ENCODE measurements around the gene C20orf96. TPM values are rescaled to one million over a fixed set of nuclear protein-coding genes. Genes with fewer than 3 reads are reported as not detected.

Gene C20orf96
- total RNA-seq, 1 experiment from 2014 or later, result 20.5 TPM

GRCh38 chr20:221258-221830 lies 69.2 kb downstream of the C20orf96 start:
- TF ChIP-seq CTCF (IDR thresholded peaks at IDR 0.05) (no peak), TCF7L2 (IDR thresholded peaks at IDR 0.05; ENCODE audit: low read depth, low read length) (no peak), SIN3A (IDR thresholded peaks at IDR 0.05; ENCODE audit: borderline replicate concordance, insufficient read depth, low read depth, low read length) (no peak), REST (IDR thresholded peaks at IDR 0.05; ENCODE audit: insufficient read depth in 1 of 2, low read depth in 2 of 2, low read length in 1 of 2) (no peak), POLR2AphosphoS5 (IDR thresholded peaks at IDR 0.05; ENCODE audit: low read depth, low read length) (no peak)
- BruUV-seq (replicated peaks), result no TSS peak
- in situ Hi-C loops (cut with HindIII; ENCODE audit: low pct_unique_long_range_greater_than_20kb, low sequenced_read_pairs), result no loop called here
- H3K4me3 ChIP-seq (ENCODE audit: low read depth in 2 of 2, low read length in 2 of 2), result no peak overlapping the region
- H3K27ac ChIP-seq (ENCODE audit: low read length), result no peak overlapping the region
- no peaks in the 10 kb centered on the region for H3K9me3 ChIP-seq (ENCODE audit: control insufficient read depth, insufficient read depth, low read depth, low read length)
- ATAC-seq, result no peak
- POLR2A ChIA-PET, result interaction anchor here (0.6 kb wide), 1 partner anchor 65 kb away, joined by 4 read pairs; no protein-coding TSS in a partner anchor
- CTCF ChIA-PET, result interaction anchor here (0.6 kb wide), 1 partner anchor 43 kb away, joined by 4 read pairs; no protein-coding TSS in a partner anchor
- no peaks in the 10 kb centered on the region for H3K36me3 ChIP-seq (ENCODE audit: control insufficient read depth, insufficient read depth, low read length)
- no peaks in the 10 kb centered on the region for H3K4me1 ChIP-seq (ENCODE audit: control insufficient read depth, insufficient read depth, low read length)
- no peak for DNase-seq (ENCODE audit: low read depth, low spot score)
- peaks cover 18% of the 10 kb centered on the region for H3K27me3 ChIP-seq (ENCODE audit: control insufficient read depth, insufficient read depth, low read length)
- intact Hi-C loops (cut with micrococcal nuclease; ENCODE audit: unreplicated experiment), result no loop called here

Other genes starting within 250 kb of the C20orf96 start
- gene DEFB125, start 203.1 kb downstream of the C20orf96 start, total RNA-seq (2021; ENCODE audit: unreplicated experiment), result not detected
- not detected for gene DEFB126, start 148.2 kb downstream of the C20orf96 start, total RNA-seq (2021; ENCODE audit: unreplicated experiment)
- not detected for gene DEFB127, start 133.3 kb downstream of the C20orf96 start, total RNA-seq (2021; ENCODE audit: unreplicated experiment)
- gene DEFB128, start 101.0 kb downstream of the C20orf96 start, total RNA-seq (2021; ENCODE audit: unreplicated experiment), result not detected
- gene DEFB129, start 63.5 kb downstream of the C20orf96 start, total RNA-seq (2021; ENCODE audit: unreplicated experiment), result not detected
- 0.10 TPM for gene DEFB132, start 33.0 kb downstream of the C20orf96 start, total RNA-seq (2021; ENCODE audit: unreplicated experiment)
- gene ZCCHC3, start 6.8 kb upstream of the C20orf96 start, total RNA-seq (2021; ENCODE audit: unreplicated experiment), result 18.9 TPM
- gene SOX12, start 34.8 kb upstream of the C20orf96 start, total RNA-seq (2021; ENCODE audit: unreplicated experiment), result 48.6 TPM
- 44.9 TPM for gene NRSN2, start 56.4 kb upstream of the C20orf96 start, total RNA-seq (2021; ENCODE audit: unreplicated experiment)
- gene TRIB3, start 90.0 kb upstream of the C20orf96 start, total RNA-seq (2021; ENCODE audit: unreplicated experiment), result 35.6 TPM
- 97.1 TPM for gene RBCK1, start 117.5 kb upstream of the C20orf96 start, total RNA-seq (2021; ENCODE audit: unreplicated experiment)
- gene TBC1D20, start 171.8 kb upstream of the C20orf96 start, total RNA-seq (2021; ENCODE audit: unreplicated experiment), result 42.1 TPM